ENCODE results near the gene IL36B.

IL36B gene

DNA sequence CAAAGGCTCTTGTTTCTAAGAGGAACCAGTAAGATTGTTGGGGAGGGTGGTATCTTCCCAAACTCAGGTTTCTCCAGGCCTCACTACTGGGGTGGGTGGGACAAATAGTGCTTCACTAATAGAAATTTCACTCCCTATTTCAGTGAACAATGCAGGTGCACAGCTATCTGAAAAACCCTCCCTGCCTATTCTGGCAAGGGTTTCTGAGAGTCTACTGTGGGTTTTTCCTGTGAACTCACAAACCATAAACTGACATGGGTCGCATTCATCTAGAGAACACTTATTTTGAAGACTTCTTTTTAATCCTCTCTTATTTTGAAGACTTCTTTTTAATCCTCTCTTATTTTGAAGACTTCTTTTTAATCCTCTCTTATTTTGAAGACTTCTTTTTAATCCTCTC, 43.0 kb downstream of the IL36B start:
- DNase-seq (ENCODE audit: low spot score), result no peak

DNA sequence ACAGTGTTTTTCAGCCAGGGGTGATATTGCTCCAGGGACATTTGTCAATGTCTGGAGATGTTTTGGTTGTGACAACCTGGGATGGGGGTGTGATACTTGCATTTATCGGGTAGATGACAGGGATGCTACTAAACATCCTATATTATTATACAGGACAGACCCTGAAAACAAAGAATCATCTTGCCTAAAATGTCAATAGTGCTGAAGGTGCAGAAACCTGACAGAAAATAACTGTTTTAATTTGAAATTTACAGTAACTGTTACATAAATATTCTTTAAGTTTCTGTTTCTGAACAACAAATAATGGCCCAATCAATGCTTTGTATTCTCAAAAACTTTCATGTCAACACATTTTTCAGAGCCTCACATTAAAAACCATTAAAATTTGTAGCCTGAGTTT, 45.4 kb downstream of the IL36B start:
- no peak for DNase-seq (ENCODE audit: low spot score)

DNA sequence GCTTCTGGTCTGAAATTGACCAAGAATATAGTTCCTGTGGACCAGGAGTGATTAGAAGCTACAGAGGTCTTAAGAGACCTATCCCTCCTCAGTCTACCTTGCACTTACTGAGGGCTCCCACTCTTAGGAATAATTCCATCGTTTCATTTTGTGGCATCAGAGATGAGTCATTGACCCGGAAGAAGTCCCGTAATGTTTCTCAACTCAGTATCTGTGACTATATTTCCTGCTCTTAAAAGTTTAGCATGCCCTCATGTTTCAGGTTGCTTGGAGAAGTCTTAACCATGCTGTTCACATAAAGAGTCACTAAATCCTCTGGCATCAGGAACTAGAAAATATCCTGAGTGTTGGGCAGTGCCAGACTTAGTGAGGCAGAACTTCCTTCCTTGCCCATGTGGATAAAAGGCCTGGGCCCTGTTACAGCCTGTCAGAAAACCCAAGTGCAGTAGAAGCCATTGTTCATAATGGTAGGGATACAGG, 47.6 kb downstream of the IL36B start, which contains the start of gene IL36A:
Gene IL36A, plus strand, starts transcription at position 430 of the 480 bp plus-strand sequence. CDS start 413 bp downstream, outside the sequence.
- no peak for DNase-seq (ENCODE audit: low spot score)

DNA sequence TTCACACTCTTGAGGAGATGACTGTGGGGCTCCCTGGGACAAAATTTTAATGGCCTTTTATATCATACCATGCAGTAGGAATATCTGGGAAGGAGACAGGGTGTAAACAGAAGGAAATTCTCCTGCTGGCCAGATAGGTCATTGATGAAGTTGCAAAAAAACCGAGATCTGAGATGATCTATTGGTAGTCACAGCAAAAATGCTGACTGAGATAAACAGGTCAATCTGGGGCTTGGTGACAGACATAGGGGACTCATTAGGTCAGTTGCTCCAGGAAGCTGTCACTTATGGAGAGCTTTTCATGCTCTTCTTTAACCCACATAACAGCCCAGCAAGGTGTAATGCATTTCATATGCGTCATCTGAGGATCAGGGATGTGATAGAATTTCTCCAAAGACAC, 50.0 kb downstream of the IL36B start:
- DNase-seq (ENCODE audit: low spot score), result no peak

DNA sequence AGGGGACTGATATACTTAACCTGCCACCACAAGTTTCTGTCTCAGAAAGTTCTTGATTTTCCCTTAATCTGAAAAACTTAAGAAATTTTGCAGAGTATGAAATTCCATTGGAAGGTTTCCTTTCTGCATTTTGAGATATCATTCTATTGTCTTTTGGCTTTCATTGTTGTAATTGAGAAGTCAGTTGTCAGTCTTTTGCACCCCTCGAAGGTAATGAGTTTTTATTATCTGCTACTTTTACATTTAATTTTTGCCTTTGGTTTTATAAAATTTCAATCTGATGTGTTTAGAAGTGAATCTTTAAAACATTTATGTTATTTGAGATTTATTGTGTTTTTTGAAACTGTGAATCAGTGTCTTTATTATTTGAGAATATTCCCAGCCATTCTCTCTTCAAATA, 52.2 kb downstream of the IL36B start:
- DNase-seq (ENCODE audit: low spot score), result no peak

DNA sequence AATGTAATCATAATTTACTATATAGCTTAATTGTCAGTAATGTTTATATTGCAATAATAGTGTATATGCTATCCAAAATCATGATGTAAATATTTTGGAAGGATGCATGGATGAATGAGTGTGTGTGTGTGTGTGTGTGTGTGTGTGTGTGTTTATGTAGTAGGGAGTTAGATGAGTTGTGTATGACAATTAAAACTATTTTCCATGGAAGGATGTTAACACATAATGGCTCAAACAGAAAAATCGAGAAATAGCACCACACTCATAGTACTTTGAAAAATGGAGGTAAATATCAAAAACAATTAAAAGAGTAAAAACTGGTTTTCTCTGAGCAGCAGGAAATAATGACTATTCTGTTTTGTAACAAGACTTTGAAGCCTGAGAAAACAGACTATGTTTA, 55.5 kb downstream of the IL36B start:
- no peak for DNase-seq (ENCODE audit: low spot score)

DNA sequence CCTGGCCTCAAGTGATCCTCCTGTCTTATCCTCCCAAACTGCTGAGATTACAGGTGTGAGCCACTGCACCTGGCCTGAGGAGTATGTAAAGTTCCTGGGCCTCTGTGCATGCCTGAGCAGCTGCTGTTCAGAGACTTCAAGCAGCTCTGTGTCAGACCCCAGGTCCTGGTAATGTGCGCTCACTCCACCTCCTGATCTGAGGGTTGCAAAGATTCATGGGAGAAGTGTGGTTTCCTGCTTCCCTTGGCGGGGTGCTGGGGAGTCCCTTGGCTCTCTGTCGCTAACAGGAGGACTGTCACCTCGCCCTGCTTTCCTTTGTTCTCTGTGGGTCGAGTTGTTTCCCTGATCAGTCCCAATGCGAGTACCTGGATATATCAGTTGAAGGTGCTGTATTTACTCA, 56.0 kb downstream of the IL36B start:
- DNase-seq (ENCODE audit: low spot score), result no peak

DNA sequence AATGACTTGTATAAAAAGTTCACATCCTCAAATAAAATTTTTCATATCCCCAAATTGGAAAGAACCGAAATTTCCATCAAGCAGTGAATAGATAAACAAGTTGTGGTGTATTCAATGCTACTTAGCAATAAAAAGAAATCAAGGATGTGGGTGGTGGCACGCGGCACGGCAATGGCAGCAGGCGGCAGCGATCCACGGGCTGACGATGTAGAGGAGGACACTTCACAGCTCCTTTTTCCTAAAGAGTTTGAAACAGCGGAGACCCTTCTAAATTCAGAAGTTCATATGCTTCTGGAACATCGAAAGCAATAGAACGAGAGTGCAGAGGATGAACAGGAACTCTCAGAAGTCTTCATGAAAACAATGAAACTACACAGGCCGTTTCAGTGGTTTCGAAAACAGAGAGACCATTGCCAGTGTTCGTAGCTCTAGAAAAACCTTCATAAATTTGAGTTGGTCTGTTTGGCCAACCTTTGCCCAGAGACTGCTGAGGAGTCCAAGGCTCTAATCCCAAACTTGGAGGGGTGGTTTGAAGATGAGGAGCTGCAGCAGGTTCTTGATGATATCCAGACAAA, 57.2 kb downstream of the IL36B start:
- no peak for DNase-seq (ENCODE audit: low spot score)

DNA sequence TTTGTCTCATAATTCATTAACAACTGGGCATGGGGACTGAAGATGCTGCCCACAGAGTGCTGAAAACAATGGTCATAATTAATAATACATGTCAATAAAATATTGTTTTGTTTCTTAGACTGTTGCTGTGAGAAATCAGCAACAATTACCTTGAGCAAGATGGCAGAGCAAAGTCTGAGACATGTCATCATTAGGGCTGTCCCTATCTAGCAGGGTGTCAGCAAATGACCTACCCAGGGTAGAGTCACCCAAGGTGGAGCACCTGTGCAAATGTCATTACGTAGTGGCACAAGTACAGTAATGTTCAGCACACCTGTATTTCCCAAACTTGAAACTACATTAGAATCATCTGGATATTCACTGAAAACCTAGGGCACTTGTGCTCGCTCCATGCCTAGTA, 58.0 kb downstream of the IL36B start:
- no peak for DNase-seq (ENCODE audit: low spot score)

DNA sequence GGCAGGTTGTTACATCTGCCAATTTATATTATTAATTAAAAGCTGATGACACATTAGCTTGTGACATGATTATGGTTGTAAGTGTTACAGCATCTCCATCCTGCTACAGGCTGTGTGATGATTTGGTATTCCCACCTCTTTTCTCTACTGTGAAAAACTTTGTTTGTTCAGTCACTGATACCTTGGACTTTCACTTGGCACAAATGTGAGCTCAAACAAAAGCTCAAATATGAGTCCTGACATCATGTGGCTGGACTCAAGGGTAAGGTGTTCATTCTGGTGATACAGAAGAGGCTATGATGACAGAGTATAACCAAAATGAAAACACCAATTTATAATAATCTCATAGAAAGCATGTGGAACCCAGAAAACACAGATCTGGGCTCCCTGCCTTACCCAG, 58.8 kb downstream of the IL36B start:
- no peak for DNase-seq (ENCODE audit: low spot score)

DNA sequence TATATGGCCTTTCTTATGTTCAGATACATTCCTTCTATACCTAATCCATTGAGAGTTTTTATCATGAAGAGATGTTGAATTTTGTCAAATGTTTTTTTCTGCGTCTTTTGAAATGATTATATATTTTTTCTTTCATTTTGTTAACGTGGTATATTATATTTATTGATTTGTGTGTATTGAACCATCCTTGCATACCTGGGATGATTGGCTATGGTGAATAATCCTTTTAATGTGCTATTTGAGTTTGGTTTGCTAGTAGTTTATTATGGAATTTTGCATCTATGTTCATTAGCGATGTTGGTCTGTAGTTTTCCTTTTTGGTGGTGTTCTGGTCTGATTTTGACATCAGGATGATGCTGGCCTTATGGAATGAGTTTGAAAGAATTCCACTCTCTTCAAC, 63.1 kb downstream of the IL36B start:
- no peak for DNase-seq (ENCODE audit: low spot score)

DNA sequence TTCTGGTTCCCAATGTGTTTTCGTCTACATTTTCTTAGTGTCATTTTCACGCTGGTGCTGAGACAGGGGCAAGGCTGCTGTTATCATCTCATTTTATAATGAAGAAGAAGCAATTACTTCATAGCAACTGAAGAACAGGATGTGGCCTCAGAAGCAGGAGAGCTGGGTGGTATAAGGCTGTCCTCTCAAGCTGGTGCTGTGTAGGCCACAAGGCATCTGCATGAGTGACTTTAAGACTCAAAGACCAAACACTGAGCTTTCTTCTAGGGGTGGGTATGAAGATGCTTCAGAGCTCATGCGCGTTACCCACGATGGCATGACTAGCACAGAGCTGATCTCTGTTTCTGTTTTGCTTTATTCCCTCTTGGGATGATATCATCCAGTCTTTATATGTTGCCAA, 67.6 kb downstream of the IL36B start:
- DNase-seq (ENCODE audit: low spot score), result no peak

DNA sequence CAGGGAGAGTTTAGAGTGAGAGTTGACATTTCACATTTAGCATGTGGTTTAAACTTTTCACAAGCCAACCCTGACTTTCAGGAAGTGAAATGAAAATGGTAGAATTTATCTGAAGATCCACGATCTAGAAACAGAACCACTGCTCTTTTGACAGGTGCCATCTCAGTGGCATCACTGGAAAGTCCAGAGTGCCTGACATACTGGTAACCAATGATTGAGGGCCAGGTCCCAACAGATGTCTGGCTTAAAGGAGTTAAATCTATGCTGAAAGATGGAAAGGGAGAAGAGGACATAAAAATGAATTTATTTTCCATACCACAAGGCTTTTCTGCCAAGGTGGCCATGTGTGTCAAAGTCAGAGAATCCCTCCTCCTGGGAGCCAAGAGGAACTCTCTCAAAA, 72.1 kb downstream of the IL36B start:
- no peak for DNase-seq (ENCODE audit: low spot score)

DNA sequence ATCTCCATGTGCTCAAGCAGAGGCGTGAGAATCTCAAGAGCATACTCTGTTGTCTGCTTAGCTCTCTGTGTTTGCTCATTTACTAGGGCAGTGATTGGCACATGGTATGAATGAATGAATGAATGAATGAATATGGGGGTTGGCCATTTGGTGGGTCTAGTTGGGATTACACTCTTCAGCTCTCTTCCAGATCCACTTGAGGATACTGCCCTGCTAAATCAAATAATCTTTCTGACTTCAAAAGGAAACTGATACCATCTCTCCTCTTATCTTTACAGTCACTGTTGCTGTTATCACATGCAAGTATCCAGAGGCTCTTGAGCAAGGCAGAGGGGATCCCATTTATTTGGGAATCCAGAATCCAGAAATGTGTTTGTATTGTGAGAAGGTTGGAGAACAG, 72.9 kb downstream of the IL36B start:
- no peak for DNase-seq (ENCODE audit: low spot score)

DNA sequence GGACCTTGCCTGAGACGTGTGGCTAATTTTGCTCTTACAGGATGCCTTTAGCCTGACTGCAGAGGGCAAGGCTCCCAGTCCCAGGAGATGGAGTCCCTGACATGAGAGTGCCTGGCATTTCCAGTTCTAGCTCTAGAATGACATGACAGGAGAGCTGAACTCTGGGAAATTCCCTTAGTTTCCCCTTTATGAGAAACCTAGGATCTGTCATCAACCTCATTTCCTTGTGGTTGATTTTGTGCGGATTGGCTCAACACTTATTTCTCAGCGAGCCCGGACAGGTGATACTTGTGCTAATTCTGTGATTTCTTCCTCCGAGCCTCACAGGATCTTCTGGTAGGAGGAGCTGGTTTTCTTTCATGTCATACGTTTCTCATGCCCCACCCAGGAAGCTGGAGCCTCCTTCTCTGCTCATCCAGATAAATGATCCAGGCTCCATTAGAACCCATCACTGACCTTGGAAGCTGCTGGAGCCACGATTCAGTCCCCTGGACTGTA, 75.1 kb downstream of the IL36B start, which contains the start of gene IL36G:
Gene IL36G, plus strand, starts transcription at position 448 of the 498 bp plus-strand sequence. CDS start 633 bp downstream, outside the sequence.
- DNase-seq (ENCODE audit: low spot score), result no peak

Data from AG08396 (cell line).